OCI-LY3 (cell line): Measurements from ENCODE around the gene PLB1.

Source experiments
- CTCF ChIP-seq: fragments of 200-600, 300-600 bp; sonication (generic); IDR thresholded peaks from 2 replicates; pipeline ENCODE4 v1.5.1; 2014; ENCODE audit warnings: antibody characterized with exemption, low read length, low read depth
- EZH2phosphoT487 ChIP-seq: fragments of 200-600 bp; shearing (Covaris generic); IDR thresholded peaks from 2 replicates; pipeline ENCODE4 v1.6.1; 2018; ENCODE audit warnings: antibody characterized with exemption, mixed run types, low read depth

- TF ChIP-seq CTCF = no peak
- TF ChIP-seq EZH2phosphoT487 = no peak
Measured at GRCh38 chr2:28448793-28449100, 47.1 kb upstream of the PLB1 start.
